HG03432 (cell line): Measurements from ENCODE around the gene MAP4.
"Not testable (repeated sequence)": the region's sequence is repeated elsewhere in the genome, so short reads cannot be mapped to it uniquely, and the experiment has no call there.

Source experiments
- ATAC-seq: cut with Tn5 transposase; IDR thresholded peaks from one replicate; pipeline ENCODE4 v1.9.1; 2021; ENCODE audit warnings: mild to moderate bottlenecking, moderate library complexity; ENCODE audit not compliant: unreplicated experiment

The MAP4 gene

GRCh38 chr3:48018841-48019240 is 2.6 kb upstream of the MAP4 start:
- ATAC-seq, result no peak

- ATAC-seq, result no peak
Observed at GRCh38 chr3:48015431-48016180, 610 bp downstream of the MAP4 start.

- ATAC-seq, result no peak
Observed at GRCh38 chr3:48014358-48014757, 1.9 kb downstream of the MAP4 start.

DNA sequence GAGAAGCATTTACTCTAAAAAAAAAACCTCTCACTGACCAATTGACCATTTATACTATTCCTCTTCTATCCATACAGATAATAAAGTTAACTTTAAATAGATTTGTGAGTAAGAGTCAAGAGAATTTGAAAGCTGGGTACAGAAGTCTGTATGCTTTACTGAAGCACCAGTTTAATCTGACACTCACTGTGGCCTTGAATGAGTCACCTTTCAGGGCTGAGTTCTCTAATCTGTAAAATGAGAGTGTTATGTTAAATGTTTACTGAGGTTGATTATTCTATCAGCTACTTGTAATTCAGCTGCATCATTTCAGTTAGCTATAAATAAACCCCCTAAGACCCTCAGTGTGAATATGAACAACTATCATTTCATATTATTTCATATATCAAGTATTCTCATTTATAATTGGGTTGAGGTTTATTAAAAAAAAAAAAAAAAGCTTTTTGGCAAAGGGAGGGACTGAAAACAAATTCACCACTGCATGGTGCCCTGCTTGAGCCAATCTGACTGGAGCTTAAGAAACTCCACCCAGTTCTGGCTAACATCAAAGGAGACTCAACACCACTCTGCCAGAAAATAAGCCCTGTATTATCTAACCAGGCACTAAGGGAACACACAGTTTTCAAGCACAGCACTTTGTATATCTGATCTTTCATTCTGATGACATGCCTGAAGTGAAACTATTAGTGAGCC is 2.8 kb downstream of the MAP4 start:
- ATAC-seq, result no peak

- no peak for ATAC-seq
Observed at GRCh38 chr3:48012659-48013058, 3.6 kb downstream of the MAP4 start.

DNA sequence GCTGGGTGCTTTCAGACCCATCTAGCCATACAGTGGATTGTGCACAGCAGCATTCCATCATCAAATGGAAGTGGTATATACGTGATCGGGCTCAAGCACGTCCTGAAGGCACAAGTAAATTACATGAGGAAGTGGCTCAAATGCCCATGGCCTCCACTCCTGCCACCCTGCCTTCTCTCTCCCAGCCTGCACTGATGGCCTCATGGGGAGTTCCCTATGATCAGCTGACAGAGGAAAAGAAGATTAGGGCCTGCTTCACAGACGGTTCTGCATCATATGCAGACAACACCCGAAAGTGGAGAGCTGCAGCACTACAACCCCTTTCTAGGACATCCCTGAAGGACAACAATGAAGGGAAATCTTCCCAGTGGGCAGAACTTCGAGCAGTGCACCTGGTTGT is 8.2 kb downstream of the MAP4 start:
- ATAC-seq, result not testable (repeated sequence)

- not testable (repeated sequence) for ATAC-seq
Observed at GRCh38 chr3:48007361-48007760, 8.9 kb downstream of the MAP4 start.

DNA sequence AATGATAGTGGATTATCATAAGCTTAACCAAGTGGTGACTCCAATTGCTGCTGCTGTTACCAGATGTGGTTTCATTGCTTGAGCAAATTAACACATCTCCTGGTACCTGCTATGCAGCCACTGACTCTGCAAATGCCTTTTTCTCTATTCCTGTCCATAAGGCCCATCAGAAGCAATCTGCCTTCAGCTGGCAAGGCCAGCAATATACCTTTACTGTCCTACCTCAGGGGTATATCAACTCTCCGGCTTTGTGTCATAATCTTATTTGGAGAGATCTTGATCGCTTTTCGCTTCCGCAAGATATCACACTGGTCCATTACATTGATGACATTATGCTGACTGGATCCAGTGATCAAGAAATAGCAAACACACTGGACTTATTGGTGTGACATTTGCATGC is 9.4 kb downstream of the MAP4 start:
- ATAC-seq, result not testable (repeated sequence)

- no peak for ATAC-seq
Observed at GRCh38 chr3:48004694-48005093, 11.5 kb downstream of the MAP4 start.

- ATAC-seq, result no peak
Observed at GRCh38 chr3:48002787-48003186, 13.4 kb downstream of the MAP4 start.

DNA sequence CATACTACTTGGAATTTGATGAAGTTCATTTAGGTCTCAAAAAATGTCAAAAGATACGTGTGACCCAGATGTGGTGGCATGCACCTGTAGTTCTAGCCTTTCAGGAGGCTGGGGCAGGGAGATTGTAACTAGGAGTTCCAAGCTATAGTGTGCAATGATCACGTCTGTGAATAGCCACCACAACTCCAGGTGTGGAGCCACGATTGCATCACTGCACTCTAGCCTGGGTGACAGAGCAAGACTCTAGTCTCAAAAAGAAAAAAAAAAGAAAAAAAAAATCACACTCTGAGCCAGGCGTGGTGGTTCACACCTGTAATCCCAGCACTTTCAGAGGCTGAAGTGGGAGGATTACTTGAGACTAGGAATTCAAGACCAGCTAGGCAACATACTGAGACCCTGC is 14.2 kb downstream of the MAP4 start:
- no peak for ATAC-seq

- no peak for ATAC-seq
Observed at GRCh38 chr3:48000212-48000611, 16.0 kb downstream of the MAP4 start.

DNA sequence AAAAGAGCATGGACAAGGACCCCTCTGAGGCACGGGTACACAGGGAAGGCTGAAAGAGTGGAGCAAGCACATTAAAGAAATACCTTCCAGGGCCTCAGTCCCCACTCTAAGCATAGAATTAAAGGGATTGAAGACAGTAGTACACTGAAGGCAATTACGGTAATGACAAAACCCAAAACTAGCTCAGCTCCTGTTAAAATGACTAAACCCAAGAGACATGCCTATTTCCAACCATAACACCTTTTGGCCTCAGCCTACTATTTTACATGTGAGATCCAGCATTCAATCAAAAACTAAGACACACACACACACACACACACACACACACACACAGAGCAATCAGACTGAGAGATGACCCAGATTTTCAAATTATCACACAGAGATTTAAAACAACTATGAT is 19.8 kb downstream of the MAP4 start:
- ATAC-seq, result no peak

DNA sequence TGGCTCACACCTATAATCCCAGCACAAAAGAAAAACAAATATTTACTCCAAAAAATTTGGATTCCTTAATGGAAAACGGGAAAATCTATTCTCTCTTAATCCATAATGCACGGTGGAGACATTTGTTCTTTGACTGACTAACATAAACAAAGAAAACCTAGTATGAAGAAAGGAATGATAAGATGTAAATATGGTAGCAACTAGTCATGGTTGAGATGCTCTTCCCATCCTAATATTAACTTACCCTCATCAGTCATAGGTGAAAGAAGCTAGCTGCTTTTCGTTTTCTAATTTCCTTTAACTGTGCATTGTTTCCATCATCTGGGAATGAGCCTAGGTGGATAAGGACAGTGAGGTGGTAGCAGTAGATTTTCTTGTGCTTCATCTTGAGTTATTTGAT is 22.0 kb downstream of the MAP4 start:
- ATAC-seq, result no peak

GRCh38 chr3:47991341-47991740 is 24.9 kb downstream of the MAP4 start:
- no peak for ATAC-seq

DNA sequence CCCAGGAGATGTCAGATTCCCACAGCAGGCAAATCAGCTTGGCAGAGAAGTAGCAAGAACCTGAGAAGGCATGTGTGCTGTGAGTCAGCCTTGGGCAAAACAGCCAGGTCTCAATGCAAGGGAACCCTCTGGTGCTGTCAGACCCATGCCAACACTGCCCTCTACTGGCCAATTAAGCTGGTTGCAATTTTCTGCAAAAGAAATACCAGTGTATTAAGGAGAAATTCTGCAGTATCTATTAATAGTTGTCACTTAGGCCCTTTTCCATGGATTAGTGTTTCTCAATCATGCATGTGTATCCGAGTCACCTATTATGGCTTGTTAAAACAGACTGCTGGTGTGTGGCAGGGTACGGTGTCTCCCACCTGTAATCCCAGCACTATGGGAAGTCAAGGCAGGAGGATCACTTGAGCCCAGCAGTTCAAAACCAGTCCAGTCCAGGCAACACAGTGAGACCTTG is 26.2 kb downstream of the MAP4 start:
- peak; percentile 60 for ATAC-seq

DNA sequence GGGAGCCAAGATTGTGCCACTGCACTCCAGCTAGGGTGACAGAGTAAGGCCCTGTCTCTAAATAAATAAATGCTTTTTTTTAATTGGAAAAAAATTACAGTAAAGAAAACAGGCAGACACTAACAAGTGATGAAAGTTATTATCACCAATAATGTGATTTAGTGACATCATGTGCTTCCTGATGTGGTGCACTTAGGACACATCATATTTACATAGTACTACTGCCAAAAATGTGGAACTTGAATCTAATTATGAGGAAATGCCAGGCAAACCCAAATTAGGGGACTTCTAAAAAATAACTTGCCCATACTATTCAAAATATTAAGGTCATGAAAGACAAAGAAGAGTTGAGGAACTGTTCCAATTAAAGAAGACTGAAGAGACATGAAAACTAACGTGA is 30.8 kb downstream of the MAP4 start:
- ATAC-seq, result no peak

GRCh38 chr3:47984075-47984728 is 32.0 kb downstream of the MAP4 start:
- no peak for ATAC-seq

DNA sequence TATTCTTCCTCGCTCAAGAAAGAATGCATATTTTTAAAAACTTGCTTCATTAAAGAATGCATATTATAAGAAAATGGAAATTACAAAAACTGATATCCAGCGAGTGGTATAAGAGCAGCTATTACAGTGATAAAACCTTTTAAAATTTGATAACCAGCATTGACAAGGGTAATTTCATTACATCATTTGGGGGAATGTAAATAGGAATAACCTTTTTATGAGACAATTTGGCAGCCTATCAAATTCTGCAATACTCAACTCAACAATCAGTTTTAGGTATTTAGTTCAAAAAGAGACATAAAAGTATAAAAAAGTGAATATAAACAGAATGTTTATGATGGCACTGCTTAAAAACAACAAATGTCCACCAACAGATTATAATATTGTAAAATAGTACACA is 35.4 kb downstream of the MAP4 start:
- no peak for ATAC-seq

- no peak for ATAC-seq
Observed at GRCh38 chr3:47979070-47979469, 37.1 kb downstream of the MAP4 start.

- ATAC-seq, result no peak
Observed at GRCh38 chr3:47978386-47978785, 37.8 kb downstream of the MAP4 start.

DNA sequence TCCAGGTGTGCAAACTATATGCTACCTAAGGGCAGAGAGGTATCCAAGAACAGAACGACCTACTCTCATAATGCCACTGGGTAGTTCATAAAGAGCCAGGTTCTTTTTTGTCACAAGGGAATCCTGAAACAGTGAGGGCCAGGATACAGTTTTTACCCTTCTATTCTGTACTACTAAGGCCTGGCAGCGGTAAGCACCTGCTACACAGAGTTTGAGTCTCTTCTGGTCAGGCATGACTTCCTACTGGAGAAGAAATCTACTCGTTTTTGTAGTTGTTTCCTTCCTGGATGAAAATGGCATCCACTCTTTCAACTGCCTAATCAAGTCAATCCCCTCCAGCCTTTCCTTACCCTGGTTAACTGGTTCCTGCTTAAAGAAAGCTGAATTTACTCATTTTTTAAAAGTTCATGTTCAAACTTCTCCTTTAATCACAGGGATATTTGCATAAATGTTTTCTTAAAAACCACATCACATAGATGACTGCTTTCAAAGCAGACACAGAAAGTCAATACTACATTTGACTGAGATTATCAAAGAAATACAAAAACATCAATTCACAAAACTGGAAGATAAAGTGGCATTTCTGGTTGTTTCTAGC is 40.0 kb downstream of the MAP4 start:
- no peak for ATAC-seq
